Measurements from ENCODE around the gene PKD2.

Gene PKD2

DNA sequence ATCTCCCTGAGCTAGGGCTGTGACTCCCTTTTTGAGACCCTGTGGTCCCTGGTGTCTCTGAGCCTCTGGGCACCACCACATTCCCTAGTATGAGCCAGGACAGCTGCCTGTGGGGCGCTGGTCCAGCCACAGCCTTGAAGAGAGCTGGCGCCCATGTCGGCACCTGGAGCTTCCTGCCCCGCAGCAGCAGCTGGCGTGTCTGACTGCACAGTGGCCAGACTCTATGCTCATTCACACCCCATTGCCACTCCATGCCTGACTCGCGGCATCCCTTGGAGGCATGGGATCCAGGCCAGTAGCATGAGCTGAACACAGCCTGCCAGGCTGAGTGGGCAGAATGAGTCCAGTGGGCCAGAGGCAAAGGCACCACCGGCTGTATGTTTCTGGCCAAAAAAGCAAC lies 40.2 kb upstream of the PKD2 start:
- POLR2A ChIA-PET (ENCODE audit: low non-redundant PET), result no interaction called here
- H3K27ac ChIP-seq, result no peak overlapping the region
- TF ChIP-seq, protein P1, sequence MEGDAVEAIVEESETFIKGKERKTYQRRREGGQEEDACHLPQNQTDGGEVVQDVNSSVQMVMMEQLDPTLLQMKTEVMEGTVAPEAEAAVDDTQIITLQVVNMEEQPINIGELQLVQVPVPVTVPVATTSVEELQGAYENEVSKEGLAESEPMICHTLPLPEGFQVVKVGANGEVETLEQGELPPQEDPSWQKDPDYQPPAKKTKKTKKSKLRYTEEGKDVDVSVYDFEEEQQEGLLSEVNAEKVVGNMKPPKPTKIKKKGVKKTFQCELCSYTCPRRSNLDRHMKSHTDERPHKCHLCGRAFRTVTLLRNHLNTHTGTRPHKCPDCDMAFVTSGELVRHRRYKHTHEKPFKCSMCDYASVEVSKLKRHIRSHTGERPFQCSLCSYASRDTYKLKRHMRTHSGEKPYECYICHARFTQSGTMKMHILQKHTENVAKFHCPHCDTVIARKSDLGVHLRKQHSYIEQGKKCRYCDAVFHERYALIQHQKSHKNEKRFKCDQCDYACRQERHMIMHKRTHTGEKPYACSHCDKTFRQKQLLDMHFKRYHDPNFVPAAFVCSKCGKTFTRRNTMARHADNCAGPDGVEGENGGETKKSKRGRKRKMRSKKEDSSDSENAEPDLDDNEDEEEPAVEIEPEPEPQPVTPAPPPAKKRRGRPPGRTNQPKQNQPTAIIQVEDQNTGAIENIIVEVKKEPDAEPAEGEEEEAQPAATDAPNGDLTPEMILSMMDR (conservative IDR thresholded peaks at IDR 0.05; ENCODE audit: low read depth), result no peak
- CTCF ChIA-PET, result interaction anchor here (0.6 kb wide), 1 partner anchor 41 kb away, joined by 4 read pairs; no protein-coding TSS in a partner anchor
- DNase-seq (ENCODE audit: low spot score), result no peak

DNA sequence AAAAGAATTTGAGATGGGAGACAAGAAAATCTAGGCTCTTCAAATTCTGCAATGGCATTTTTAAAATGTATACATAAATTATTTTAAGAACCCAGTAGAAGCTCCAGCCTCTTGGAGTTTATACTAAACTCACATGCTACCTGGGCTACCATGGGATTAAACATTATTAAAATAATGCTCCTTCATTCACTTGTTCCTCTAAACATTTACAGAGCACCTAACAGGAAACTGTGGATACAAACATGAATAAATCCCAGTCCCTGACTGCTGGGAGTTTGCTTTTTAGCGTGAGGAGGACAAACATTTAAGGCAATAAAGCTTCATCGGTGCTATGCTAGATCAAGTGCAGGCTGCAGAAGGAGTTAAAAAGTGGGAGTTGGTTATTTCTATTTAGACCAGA lies 37.3 kb upstream of the PKD2 start:
- no peak for DNase-seq (ENCODE audit: low spot score)
- TF ChIP-seq, protein P1 (conservative IDR thresholded peaks at IDR 0.05; ENCODE audit: low read depth), result no peak
- ChIA-PET POLR2A (ENCODE audit: low non-redundant PET) (no interaction called here), CTCF (no interaction called here)
- no peak overlapping the region for H3K27ac ChIP-seq

DNA sequence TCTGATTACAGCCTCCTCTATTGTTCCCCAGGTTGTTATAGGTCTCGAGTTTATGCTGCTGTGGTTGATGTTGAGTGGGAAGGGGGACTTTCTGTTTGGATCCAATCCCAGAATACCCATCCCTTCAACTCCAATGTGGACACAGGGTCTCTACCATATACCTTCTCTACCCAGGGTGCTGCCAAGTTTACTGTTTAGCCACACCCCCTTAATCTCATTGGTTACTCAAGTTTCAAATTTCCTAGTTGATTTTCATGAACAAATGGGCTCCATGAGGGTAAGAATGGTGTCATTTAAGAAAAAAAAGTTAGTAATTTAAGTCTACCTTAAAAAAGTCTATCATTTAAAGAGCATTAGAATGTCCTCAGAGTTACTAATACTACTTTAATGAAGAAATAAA lies 35.6 kb upstream of the PKD2 start:
- TF ChIP-seq, protein P1 (conservative IDR thresholded peaks at IDR 0.05; ENCODE audit: low read depth), result no peak
- ChIA-PET POLR2A (ENCODE audit: low non-redundant PET) (no interaction called here), CTCF (interaction anchor here (0.5 to 0.6 kb wide), 3 partner anchors 9 to 752 kb away, joined by 3 read pairs; no protein-coding TSS in a partner anchor)
- DNase-seq (ENCODE audit: low spot score), result no peak
- no peak overlapping the region for H3K27ac ChIP-seq

DNA sequence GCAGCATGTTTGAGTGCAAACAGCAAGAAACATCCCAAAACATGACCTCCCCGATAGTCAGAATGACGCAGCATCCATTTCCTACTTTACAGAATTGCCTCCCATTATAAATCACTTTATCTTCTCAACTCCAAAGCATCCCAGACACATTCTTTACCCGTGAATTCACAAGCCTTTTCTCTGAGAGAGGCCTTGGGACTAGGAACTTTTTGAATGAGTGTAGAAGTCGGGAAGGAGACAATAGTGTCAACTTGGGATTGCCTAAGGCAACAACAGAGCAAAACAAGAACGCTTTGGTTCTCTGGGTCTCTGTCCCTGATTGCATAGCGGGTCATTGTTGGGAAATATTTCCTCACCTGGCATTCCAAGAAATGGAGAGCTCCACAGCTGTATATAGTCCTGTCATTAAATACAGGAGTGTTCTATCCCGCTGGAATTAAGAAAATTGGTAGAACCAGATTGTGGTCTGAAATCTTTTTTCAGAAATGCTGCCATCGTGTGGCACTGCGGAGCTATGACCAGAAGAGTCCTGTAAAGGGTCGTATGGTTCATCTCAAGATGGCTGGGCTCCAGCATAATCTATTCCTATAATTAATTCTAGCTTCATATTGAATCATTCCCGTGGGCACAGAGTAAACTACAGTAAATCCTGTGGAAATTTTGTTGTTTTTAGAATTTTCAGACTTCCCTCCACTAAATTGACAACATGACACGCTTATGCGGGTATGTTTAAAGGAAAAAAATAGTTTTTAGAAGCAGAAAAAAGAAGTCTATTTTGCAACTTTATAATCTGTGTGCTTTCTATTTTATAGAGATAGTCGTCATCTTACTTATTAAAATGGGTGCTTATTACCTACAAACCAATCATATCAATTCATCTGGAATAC lies 33.9 kb upstream of the PKD2 start:
- ChIA-PET CTCF (interaction anchor here (0.6 to 2.5 kb wide), 13 partner anchors 9 to 709 kb away, joined by 3 to 23 read pairs (median 3); partner anchors contain the start of gene SPARCL1), POLR2A (ENCODE audit: low non-redundant PET) (no interaction called here)
- no peak overlapping the region for H3K27ac ChIP-seq
- TF ChIP-seq, protein P1 (conservative IDR thresholded peaks at IDR 0.05; ENCODE audit: low read depth), result peak; percentile 83
- peak; percentile 46 for DNase-seq (ENCODE audit: low spot score)

DNA sequence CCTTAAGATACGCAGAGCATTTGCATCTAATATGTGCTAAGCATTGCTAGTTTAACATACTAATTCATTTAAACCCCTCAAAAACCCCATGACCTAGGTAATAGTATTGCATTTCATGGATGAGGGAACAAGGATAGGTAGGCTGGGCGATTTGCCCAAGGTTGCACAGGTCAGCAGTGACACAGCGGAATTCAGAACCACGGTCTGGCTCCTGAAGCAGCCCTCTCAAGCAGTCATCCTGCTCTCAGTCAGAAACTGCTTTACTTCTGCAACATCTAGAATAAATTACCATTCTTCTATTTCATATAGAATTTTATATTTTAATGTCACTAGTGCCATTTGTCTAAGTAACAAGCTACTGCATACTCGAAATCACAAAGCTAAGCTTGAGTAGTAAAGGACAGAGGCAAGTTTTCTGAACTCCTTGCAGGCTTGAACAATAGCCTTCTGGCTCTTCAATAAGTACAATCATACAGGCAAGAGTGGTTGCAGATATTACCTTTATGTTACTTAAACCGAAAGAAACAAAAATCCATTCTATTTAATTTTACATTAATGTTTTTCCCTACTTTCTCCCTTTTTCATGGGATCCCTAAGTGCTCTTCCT lies 32.5 kb upstream of the PKD2 start:
- no peak for DNase-seq (ENCODE audit: low spot score)
- CTCF ChIA-PET, result interaction anchor here (0.9 to 2.5 kb wide), 3 partner anchors 122 to 472 kb away, joined by 3 to 23 read pairs (median 7); no protein-coding TSS in a partner anchor

DNA sequence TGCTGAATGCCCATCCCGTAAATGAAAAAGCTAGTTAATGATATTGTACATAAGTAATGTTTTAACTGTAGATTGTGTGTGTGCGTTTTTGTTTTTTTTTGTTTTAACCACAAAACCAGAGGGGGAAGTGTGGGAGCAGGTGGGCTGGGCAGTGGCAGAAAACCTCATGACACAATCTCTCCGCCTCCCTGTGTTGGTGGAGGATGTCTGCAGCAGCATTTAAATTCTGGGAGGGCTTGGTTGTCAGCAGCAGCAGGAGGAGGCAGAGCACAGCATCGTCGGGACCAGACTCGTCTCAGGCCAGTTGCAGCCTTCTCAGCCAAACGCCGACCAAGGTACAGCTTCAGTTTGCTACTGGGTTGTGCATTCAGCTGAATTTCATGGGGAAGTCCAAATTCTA lies 32.0 kb upstream of the PKD2 start, which contains the start of gene SPP1:
Gene SPP1, plus strand, starts transcription at position 249 of the 400 bp plus-strand sequence. CDS start 1,182 bp downstream, outside the sequence.
- no peak for DNase-seq (ENCODE audit: low spot score)
- H3K27ac ChIP-seq, result no peak within 1 kb of the TSS
- TF ChIP-seq, protein P1 (conservative IDR thresholded peaks at IDR 0.05; ENCODE audit: low read depth), result no peak
- CTCF ChIA-PET, result interaction anchor here (0.9 to 1.5 kb wide), 2 partner anchors 126 to 472 kb away, joined by 3 to 7 read pairs; no protein-coding TSS in a partner anchor
- POLR2A ChIA-PET (ENCODE audit: low non-redundant PET), result no interaction called here

More for the DNA sequence above, 32.5 kb upstream of the PKD2 start:
- H3K27ac ChIP-seq, result no peak overlapping the region
- POLR2A ChIA-PET (ENCODE audit: low non-redundant PET), result no interaction called here
- TF ChIP-seq, protein P1 (conservative IDR thresholded peaks at IDR 0.05; ENCODE audit: low read depth), result no peak

Measured in RWPE1 (cell line).